OCI-LY7 (cell line): ENCODE results near the gene LCMT1. TPM values are rescaled to one million over a fixed set of nuclear protein-coding genes. Genes with fewer than 3 reads are reported as not detected.

Source experiments
- BruUV-seq: library from RNA; stranded (reverse); fragments of 400-500 nt; replicated peaks from 2 replicates; lab custom pipeline; 2021; lab: Mats Ljungman, UMichigan
- CTCF ChIA-PET: fragments of 300-600 bp; sonication (Branson Sonifier 250); formaldehyde crosslinking; loops from one replicate; lab custom pipeline; 2022; ENCODE audit warnings: antibody characterized with exemption; ENCODE audit not compliant: unreplicated experiment; lab: Charles Lee
- POLR2A ChIA-PET: fragments of 300-600 bp; sonication (Branson Sonifier 250); formaldehyde crosslinking; loops from one replicate; lab custom pipeline; 2022; ENCODE audit warnings: antibody characterized with exemption; lab: Charles Lee
- DNase-seq: peaks from one replicate; pipeline ENCODE4 v3.0.0-alpha.2; 2015; ENCODE audit warnings: low spot score
- H2AFZ ChIP-seq: fragments of 200-600 bp; sonication (generic), shearing (Covaris generic); 2 replicates; pipeline ENCODE4 v1.6.1; 2014; ENCODE audit warnings: mild to moderate bottlenecking, antibody characterized with exemption, low read length, moderate library complexity
- H3K27ac ChIP-seq: fragments of 200-600 bp; sonication (generic); 2 replicates; pipeline ENCODE4 v1.5.1; 2014; ENCODE audit warnings: mixed run types, low read depth, mild to moderate bottlenecking, moderate library complexity, low read length, inconsistent platforms; ENCODE audit not compliant: poor library complexity, severe bottlenecking
- H3K36me3 ChIP-seq: fragments of 200-600 bp; sonication (generic); 2 replicates; pipeline ENCODE4 v1.6.1; 2014; ENCODE audit warnings: mild to moderate bottlenecking, antibody characterized with exemption, low read length, moderate library complexity, mixed read lengths; ENCODE audit not compliant: insufficient read depth
- H3K4me1 ChIP-seq: fragments of 200-600 bp; sonication (generic); 2 replicates; pipeline ENCODE4 v1.5.1; 2014; ENCODE audit warnings: mild to moderate bottlenecking, low read length; ENCODE audit not compliant: insufficient read depth, poor library complexity, severe bottlenecking
- H3K4me2 ChIP-seq: fragments of 200-600 bp; sonication (generic); 2 replicates; pipeline ENCODE4 v1.6.1; 2014; ENCODE audit warnings: mild to moderate bottlenecking, low read length
- H3K4me3 ChIP-seq: fragments of 200-600 bp; sonication (generic); 2 replicates; pipeline ENCODE4 v1.5.1; 2014; ENCODE audit warnings: mild to moderate bottlenecking, low read depth, low read length; ENCODE audit not compliant: poor library complexity, severe bottlenecking
- H3K79me2 ChIP-seq: fragments of 200-600 bp; sonication (generic); 2 replicates; pipeline ENCODE4 v1.6.1; 2016; ENCODE audit warnings: low read depth, mild to moderate bottlenecking, low read length, moderate library complexity, mixed read lengths; ENCODE audit not compliant: insufficient read depth
- H3K9me2 ChIP-seq: fragments of 200-600 bp; sonication (generic); 2 replicates; pipeline ENCODE4 v1.6.1; 2016; ENCODE audit warnings: mild to moderate bottlenecking, low read length, mixed read lengths; ENCODE audit not compliant: insufficient read depth
- H3K9me3 ChIP-seq: fragments of 200-600 bp; sonication (generic); 2 replicates; pipeline ENCODE4 v1.6.1; 2014; ENCODE audit warnings: mild to moderate bottlenecking, mixed run types, low read length, mixed read lengths
- H4K20me1 ChIP-seq: fragments of 200-600 bp; sonication (generic); 2 replicates; pipeline ENCODE4 v1.6.1; 2014; ENCODE audit warnings: mild to moderate bottlenecking, antibody characterized with exemption, low read length, moderate library complexity, mixed read lengths; ENCODE audit not compliant: insufficient read depth
- EZH2phosphoT487 ChIP-seq: fragments of 200-600 bp; sonication (generic); IDR thresholded peaks from 2 replicates; pipeline ENCODE4 v1.6.1; 2018; ENCODE audit warnings: low read depth, borderline replicate concordance, mild to moderate bottlenecking, mixed run types, antibody characterized with exemption, low read length, moderate library complexity, mixed read lengths
- intact Hi-C: fragments of 100-400 bp; cut with micrococcal nuclease; formaldehyde crosslinking; loops from one replicate; pipeline ENCODE4 v1.10.0; 2022; ENCODE audit not compliant: unreplicated experiment
- total RNA-seq, 2 experiments: library from RNA; depleted of rRNA in 1 of 2; stranded (reverse); fragments of >200 nt in 1 of 2; shearing (Covaris generic) in 1 of 2; gene quantifications; 2 replicates each; pipeline ENCODE4 v1.2.3, GENCODE V29; 2014 to 2022
- TF ChIP-seq, protein P1 (sequence below): fragments of 200-600 bp; sonication (generic); conservative IDR thresholded peaks from 2 replicates; pipeline ENCODE4 v1.5.1; 2014; ENCODE audit warnings: mild to moderate bottlenecking, antibody characterized with exemption, low read length, moderate library complexity, mixed read lengths

LCMT1 gene
- total RNA-seq, 2 experiments from 2014 or later = 19.4 to 42.0 TPM

- Histone ChIP-seq H3K9me2 (no peaks in the 10 kb centered on the region), H4K20me1 (no peaks in the 10 kb centered on the region), H3K4me2 (no peak overlapping the region), H3K4me3 (no peak overlapping the region), H3K4me1 (no peaks in the 10 kb centered on the region), H3K79me2 (no peaks in the 10 kb centered on the region), H3K36me3 (peaks cover 17% of the 10 kb centered on the region; the same call in 1 of the 2 replicates), H3K27ac (no peak overlapping the region), H3K9me3 (no peaks in the 10 kb centered on the region), H2AFZ (no peak overlapping the region)
- POLR2A ChIA-PET = no interaction called here
- no peak for TF ChIP-seq EZH2phosphoT487
- TF ChIP-seq, protein P1, sequence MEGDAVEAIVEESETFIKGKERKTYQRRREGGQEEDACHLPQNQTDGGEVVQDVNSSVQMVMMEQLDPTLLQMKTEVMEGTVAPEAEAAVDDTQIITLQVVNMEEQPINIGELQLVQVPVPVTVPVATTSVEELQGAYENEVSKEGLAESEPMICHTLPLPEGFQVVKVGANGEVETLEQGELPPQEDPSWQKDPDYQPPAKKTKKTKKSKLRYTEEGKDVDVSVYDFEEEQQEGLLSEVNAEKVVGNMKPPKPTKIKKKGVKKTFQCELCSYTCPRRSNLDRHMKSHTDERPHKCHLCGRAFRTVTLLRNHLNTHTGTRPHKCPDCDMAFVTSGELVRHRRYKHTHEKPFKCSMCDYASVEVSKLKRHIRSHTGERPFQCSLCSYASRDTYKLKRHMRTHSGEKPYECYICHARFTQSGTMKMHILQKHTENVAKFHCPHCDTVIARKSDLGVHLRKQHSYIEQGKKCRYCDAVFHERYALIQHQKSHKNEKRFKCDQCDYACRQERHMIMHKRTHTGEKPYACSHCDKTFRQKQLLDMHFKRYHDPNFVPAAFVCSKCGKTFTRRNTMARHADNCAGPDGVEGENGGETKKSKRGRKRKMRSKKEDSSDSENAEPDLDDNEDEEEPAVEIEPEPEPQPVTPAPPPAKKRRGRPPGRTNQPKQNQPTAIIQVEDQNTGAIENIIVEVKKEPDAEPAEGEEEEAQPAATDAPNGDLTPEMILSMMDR = no peak
- no TSS peak for BruUV-seq
- DNase-seq = no peak
- intact Hi-C loops = no loop called here
- CTCF ChIA-PET = no interaction called here
Measured at GRCh38 chr16:25148568-25149215, 37.1 kb downstream of the LCMT1 start.

DNA sequence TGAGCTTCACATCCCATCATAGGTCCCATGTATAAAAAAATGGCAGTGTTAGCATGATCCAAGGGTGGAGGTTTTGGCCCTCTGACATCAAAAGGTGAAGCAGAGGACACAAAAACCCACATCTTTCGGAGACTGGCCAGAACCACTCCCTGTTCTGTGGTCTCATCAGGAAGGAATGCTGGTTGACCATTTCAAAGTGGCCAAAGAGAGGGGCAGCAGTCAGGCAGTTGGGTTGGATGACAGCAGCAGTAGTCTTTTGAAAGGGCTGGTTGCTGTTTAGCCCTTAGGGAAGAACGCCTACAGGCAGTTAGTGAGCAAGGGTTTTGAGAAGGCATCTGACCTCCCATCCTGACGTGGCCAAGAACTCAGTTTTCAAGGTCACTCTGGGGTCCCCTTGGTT lies 40.5 kb downstream of the LCMT1 start:
- DNase-seq = no peak
- H3K79me2 ChIP-seq = no peaks in the 10 kb centered on the region
- no peak overlapping the region for H3K4me3 ChIP-seq
- H3K4me1 ChIP-seq = no peaks in the 10 kb centered on the region
- H3K4me2 ChIP-seq = no peak overlapping the region
- CTCF ChIA-PET = no interaction called here
- H2AFZ ChIP-seq = no peak overlapping the region
- peaks cover 26% of the 10 kb centered on the region for H3K36me3 ChIP-seq
- BruUV-seq = no TSS peak
- intact Hi-C loops = no loop called here
- TF ChIP-seq, protein P1 = no peak
- no peak for TF ChIP-seq EZH2phosphoT487
- POLR2A ChIA-PET = no interaction called here
- H4K20me1 ChIP-seq = no peaks in the 10 kb centered on the region
- H3K9me2 ChIP-seq = no peaks in the 10 kb centered on the region
- no peaks in the 10 kb centered on the region for H3K9me3 ChIP-seq
- H3K27ac ChIP-seq = no peak overlapping the region
